Immature natural killer cell (primary cell): ENCODE measurements around the gene NPLOC4. TPM values are rescaled to one million over a fixed set of nuclear protein-coding genes. Genes with fewer than 3 reads are reported as not detected.

ENCODE experiments used
- DNase-seq, 3 donors: peaks; one replicate each; pipeline ENCODE4 v3.0.0; 2022; ENCODE audit warnings: mixed read lengths in 1 of 3
- H3K27ac Mint-ChIP-seq, 6 donors: one replicate each; pipeline ENCODE4 v1.8.0; 2020; ENCODE audit warnings: mixed read lengths in 6 of 6, mild to moderate bottlenecking in 5 of 6, inconsistent platforms in 4 of 6, moderate library complexity in 3 of 6
- H3K27me3 Mint-ChIP-seq, 3 donors: one replicate each; pipeline ENCODE4 v1.8.0; 2020 to 2021; ENCODE audit warnings: low read depth in 3 of 3, mild to moderate bottlenecking in 3 of 3, mixed read lengths in 3 of 3, moderate library complexity in 3 of 3, inconsistent platforms in 1 of 3
- H3K36me3 Mint-ChIP-seq, 3 donors: one replicate each; pipeline ENCODE4 v1.8.0; 2020; ENCODE audit warnings: mixed read lengths in 3 of 3, inconsistent platforms in 2 of 3, mild to moderate bottlenecking in 2 of 3
- H3K4me1 Mint-ChIP-seq, 2 donors: one replicate each; pipeline ENCODE4 v1.8.0; 2020; ENCODE audit warnings: inconsistent platforms in 2 of 2, mild to moderate bottlenecking in 2 of 2, mixed read lengths in 2 of 2, moderate library complexity in 1 of 2
- H3K4me3 Mint-ChIP-seq, 5 donors: one replicate each; pipeline ENCODE4 v1.8.0; 2020; ENCODE audit warnings: mild to moderate bottlenecking in 5 of 5, mixed read lengths in 5 of 5, inconsistent platforms in 3 of 5, moderate library complexity in 3 of 5
- H3K9me3 Mint-ChIP-seq, 6 donors: one replicate each; pipeline ENCODE4 v1.8.0; 2020; ENCODE audit warnings: mild to moderate bottlenecking in 6 of 6, mixed read lengths in 6 of 6, inconsistent platforms in 4 of 6, moderate library complexity in 3 of 6
- polyA plus RNA-seq, 3 donors: library from polyadenylated mRNA; unstranded; fragments of 300-500 nt; fragmentation: Illumina TruSeq; gene quantifications; one replicate each; pipeline ENCODE4 v1.2.3, GENCODE V29; 2021

Gene NPLOC4
- polyA plus RNA-seq, 3 donors from 2014 or later: 51.0 to 73.9 (median 60.3) TPM

DNA sequence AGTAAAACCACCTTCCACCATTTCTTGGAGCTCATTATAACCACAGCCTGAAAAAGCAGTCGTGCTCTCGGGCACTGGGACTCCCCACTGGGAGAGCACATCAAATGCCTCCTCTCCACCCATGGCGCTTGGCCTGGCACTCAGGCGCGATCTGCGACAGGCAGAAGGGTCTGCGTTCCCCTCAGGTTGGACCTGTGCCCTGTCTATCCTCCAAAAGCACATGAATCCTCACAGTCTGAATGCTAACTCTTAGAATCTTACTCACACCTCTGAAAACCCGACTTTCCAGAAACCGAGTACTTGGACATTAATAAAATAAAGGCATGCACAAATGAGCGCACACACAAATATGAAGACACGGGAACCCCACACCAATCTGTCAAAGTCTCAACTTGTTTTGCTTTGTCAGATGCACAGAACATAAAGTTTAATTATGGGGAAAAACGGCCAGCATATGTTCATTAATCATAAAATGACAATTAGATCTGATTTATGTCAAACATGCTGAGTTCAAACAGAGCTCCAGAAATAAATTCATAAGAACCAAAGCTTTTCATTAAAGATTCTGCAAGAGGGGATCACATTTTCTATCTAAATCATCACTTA lies 64.2 kb downstream of the NPLOC4 start:
- H3K36me3 Mint-ChIP-seq: peaks cover 4 to 30% (median 4%) of the 10 kb centered on the region in 3 donors
- no peaks in the 10 kb centered on the region for H3K9me3 Mint-ChIP-seq
- peak overlapping the region in 1 of 6 donors; percentile 34 for H3K27ac Mint-ChIP-seq
- peaks cover 0 to 1% (median 0%) of the 10 kb centered on the region in 3 donors for H3K27me3 Mint-ChIP-seq
- H3K4me3 Mint-ChIP-seq: no peak overlapping the region
- DNase-seq: no peak
- H3K4me1 Mint-ChIP-seq: peaks cover 4 to 6% of the 10 kb centered on the region in 2 donors

DNA sequence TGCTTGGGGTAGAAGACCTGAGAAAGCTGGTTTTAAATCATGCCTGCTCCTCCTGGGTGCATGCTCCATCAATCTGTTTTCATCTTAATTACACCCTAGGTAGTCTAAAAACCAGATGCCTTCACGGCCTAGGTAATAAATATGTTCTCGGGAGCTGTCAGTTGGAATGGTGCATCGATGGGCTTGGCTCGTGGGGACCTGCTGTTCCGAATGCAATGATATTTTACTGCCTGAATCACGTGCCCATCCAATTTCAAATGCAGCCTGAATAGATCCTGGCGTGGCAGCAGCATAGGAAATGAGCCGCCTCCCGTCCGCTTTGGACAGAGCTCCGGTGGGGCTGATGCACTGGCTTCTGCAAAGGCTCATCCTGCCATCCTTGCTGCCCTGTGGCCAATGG lies 65.9 kb downstream of the NPLOC4 start:
- no peak for DNase-seq
- Mint-ChIP-seq H3K4me1 (no peaks in the 10 kb centered on the region), H3K27ac (no peak overlapping the region), H3K4me3 (no peak overlapping the region), H3K36me3 (peaks cover 4 to 36% (median 7%) of the 10 kb centered on the region in 3 donors), H3K9me3 (no peaks in the 10 kb centered on the region), H3K27me3 (peaks cover 0 to 1% (median 0%) of the 10 kb centered on the region in 3 donors)

DNA sequence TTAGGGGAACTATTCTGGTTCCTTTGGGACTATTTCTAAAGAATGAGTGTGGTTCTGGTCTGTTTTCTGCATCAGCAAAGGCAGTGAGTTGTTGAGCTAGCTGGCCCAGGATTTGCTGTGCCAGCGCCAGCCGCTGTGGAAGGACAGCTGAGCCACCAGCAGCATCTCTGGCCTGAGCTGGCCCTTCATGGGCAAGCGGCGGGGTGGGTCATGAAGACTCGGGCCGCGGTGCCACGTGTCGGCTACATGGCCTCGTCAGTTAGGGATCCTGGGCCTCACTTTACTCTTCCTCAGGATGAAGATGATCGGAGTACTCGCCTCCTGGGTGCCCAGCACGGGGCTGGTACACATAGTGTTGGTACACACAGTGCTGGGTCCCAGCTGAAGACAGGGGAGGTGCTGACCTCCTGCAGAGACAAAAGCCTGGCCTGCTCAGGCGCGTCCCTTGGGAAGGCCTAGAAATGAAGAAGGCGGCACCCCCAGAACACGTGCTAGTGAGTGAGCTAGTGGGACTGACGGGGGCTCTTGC lies 66.9 kb downstream of the NPLOC4 start:
- H3K27ac Mint-ChIP-seq: no peak overlapping the region
- H3K4me3 Mint-ChIP-seq: no peak overlapping the region
- peaks cover 0 to 1% (median 0%) of the 10 kb centered on the region in 3 donors for H3K27me3 Mint-ChIP-seq
- H3K4me1 Mint-ChIP-seq: peaks cover 0 to 2% of the 10 kb centered on the region in 2 donors
- DNase-seq: no peak
- no peaks in the 10 kb centered on the region for H3K9me3 Mint-ChIP-seq
- H3K36me3 Mint-ChIP-seq: peaks cover 7 to 38% (median 9%) of the 10 kb centered on the region in 3 donors

DNA sequence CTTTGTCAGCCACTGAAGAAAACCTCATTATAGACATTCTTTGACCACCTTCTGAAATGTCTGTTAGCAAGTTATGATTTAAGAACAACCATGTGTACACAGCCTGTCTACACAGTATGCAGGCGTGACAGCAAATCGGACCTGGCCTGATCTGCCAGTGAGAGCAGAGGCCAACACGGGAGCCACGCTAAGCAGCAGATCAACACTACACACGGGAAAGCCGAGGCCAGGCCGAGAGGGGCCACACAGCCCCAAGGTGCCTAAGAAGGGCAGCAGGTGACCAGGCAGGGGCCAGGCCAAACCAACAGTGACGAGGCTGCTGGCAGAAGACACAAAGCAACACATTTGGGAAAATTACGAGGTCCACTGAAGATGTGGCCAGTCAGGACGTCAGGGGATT lies 68.5 kb downstream of the NPLOC4 start:
- no peak for DNase-seq
- Mint-ChIP-seq H3K36me3 (peaks cover 7 to 38% (median 9%) of the 10 kb centered on the region in 3 donors), H3K27me3 (peaks cover 0 to 1% (median 0%) of the 10 kb centered on the region in 3 donors), H3K27ac (no peak overlapping the region), H3K9me3 (no peaks in the 10 kb centered on the region), H3K4me1 (peaks cover 0 to 2% of the 10 kb centered on the region in 2 donors), H3K4me3 (no peak overlapping the region)

DNA sequence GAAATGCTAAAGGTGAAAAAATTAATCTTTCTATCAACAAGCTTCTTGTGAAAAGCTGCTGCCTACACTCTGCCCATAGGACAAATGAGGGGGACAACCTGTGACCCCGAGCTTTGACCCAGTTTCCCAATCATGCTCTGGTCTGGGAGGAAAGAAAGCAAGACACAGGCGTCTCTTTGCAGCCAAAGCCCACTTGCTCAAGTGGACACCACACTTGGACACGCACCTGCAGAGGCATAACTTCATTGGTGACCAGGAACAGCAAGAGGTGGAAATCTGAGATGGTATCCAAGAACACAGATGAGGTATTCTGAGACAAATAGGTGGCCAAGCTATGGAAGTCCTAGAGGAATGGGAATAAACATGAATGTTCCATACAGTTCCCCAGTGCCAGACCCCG lies 69.7 kb downstream of the NPLOC4 start:
- Mint-ChIP-seq H3K9me3 (no peaks in the 10 kb centered on the region), H3K27me3 (peaks cover 0 to 1% (median 0%) of the 10 kb centered on the region in 3 donors), H3K36me3 (peaks cover 7 to 42% (median 9%) of the 10 kb centered on the region in 3 donors), H3K27ac (no peak overlapping the region), H3K4me3 (no peak overlapping the region), H3K4me1 (peaks cover 0 to 2% of the 10 kb centered on the region in 2 donors)
- DNase-seq: no peak

DNA sequence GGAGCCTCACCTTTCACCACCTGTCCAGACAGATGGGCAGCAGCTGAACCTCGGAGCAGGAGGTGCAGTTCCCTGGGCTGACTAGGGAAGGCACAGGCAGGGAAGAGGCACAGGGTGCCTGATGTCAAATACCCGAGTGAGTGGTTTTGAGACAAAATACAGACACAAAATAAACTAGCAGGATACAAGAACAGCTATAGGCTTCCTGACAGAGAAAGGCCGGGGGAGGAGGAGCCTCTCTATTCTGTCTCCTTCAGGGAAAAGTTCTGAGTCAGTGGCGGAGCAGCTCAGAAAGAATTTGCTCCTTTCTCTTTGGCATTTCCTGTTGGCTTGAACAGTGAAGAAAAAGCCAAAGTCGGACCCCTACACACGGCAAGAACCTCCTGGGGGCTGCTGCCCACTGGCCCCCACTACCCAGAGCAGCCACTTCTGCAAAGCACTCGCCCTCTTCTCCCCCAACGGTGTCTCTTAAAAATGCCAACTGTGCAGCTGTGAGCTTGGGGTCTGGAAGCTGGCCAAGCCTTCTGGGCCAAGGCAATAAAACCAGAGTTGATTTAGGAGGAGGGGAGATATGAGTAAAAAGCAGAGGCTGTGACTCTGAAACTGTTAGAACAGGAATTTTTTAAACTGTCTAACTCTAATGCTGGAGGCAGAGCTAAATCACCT lies 70.3 kb downstream of the NPLOC4 start:
- DNase-seq: no peak

DNA sequence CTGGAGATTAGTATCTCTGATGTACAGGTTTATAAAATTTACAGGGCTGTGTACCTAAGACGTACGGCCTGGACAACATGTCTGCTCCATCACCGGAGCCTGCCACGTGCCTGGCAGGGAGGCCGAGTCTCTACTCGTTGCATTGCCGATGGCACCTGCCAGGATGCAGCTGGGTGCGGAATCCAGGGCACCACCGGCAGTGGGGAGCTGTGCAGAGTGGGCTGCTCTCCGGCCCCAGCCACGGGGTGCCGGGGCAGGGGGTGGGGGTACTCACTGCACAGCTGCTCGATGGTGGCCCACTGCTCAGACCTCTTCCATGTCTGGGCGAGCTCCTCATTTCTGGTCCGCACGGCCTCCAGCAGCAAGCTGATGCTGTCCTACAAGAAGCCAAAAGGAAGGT lies 71.7 kb downstream of the NPLOC4 start:
- Mint-ChIP-seq H3K27me3 (peaks cover 0 to 3% (median 0%) of the 10 kb centered on the region in 3 donors), H3K4me1 (peaks cover 0 to 2% of the 10 kb centered on the region in 2 donors), H3K4me3 (no peak overlapping the region), H3K36me3 (peaks cover 7 to 44% (median 12%) of the 10 kb centered on the region in 3 donors), H3K27ac (no peak overlapping the region), H3K9me3 (no peaks in the 10 kb centered on the region)
- DNase-seq: no peak

More for the DNA sequence above, 70.3 kb downstream of the NPLOC4 start:
- Mint-ChIP-seq H3K27ac (peak overlapping the region in 1 of 6 donors; percentile 8), H3K27me3 (peaks cover 0 to 1% (median 0%) of the 10 kb centered on the region in 3 donors), H3K4me1 (peaks cover 0 to 2% of the 10 kb centered on the region in 2 donors), H3K9me3 (no peaks in the 10 kb centered on the region), H3K4me3 (no peak overlapping the region), H3K36me3 (peaks cover 7 to 42% (median 9%) of the 10 kb centered on the region in 3 donors)

DNA sequence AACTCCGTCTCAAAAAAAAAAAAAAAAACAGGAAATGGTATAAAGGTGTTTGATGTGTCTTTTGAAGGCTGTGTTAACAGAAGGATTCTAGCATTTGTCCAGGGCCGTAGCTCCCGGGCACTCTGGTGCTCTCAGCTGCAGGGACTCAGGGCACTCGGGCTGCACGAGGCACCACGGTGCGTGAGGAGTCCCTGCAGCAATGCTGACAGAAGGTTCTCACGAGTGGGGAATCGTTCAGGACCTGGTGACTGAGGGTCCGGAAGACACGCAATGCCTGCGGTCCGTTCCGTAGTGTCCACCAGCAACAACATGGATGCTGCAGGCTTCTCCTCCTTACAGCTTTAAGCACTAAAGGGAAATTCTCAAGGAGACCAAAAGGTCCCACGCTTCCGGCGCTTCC lies 72.1 kb downstream of the NPLOC4 start:
- Mint-ChIP-seq H3K4me3 (no peak overlapping the region), H3K9me3 (no peaks in the 10 kb centered on the region), H3K27me3 (peaks cover 0 to 3% (median 0%) of the 10 kb centered on the region in 3 donors), H3K27ac (no peak overlapping the region), H3K36me3 (peaks cover 7 to 44% (median 12%) of the 10 kb centered on the region in 3 donors), H3K4me1 (peaks cover 0 to 2% of the 10 kb centered on the region in 2 donors)
- DNase-seq: no peak

DNA sequence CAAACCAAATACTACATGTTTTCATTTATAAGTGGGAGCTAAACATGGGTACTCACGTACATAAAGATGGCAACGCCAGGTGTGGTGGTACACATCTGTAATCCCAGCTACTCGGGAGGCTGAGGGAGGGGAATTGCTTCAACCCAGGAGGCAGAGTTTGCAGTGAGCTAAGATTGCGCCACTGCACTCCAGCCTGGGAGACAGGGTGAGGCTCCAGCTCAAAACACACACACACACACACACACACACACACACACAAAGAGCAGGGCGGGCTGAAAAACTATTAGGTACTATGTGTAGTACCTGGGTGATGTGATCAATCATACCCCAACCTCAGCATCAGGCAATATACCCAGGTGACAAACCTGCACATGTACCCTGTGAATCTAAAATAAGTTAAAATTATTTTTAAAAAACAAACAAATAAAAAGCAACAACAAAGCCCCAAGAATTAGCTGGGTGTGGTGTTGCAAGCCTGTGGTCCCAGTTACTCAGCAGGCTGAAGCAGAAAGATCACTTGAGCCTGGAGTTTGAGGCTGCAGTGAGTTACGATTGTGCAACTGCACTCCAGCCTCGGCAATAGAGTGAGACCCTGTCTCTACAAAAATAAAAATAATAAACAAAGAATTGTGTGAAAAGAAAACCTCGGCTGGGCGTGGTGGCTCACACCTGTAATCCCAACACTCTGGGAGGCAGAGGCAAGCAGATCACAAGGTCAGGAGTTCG lies 72.9 kb downstream of the NPLOC4 start:
- DNase-seq: no peak
- Mint-ChIP-seq H3K9me3 (no peaks in the 10 kb centered on the region), H3K27me3 (peaks cover 0 to 3% (median 0%) of the 10 kb centered on the region in 3 donors), H3K36me3 (peaks cover 7 to 44% (median 12%) of the 10 kb centered on the region in 3 donors), H3K27ac (no peak overlapping the region), H3K4me1 (peaks cover 0 to 2% of the 10 kb centered on the region in 2 donors), H3K4me3 (no peak overlapping the region)

DNA sequence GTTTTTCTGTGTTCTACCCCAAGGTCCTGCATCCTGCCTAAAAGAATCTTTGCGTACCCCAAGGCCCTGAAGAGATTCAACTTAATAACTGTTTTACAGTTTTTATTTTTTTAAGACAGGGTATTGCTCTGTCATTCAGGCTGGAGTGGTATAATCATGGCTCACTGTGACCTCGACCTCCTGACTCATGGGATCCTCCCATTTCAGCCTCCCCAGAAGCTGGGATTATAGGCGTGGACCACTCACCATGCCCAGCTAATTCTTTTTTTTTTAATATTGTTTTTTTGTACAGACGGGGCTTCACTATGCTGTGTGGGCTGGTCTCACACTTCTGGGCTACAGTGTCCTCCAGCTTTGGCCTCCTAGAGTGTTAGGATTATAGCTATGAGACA lies 75.4 kb downstream of the NPLOC4 start:
- H3K9me3 Mint-ChIP-seq: no peaks in the 10 kb centered on the region
- H3K27ac Mint-ChIP-seq: peak overlapping the region in 1 of 6 donors; percentile 2
- peaks cover 7 to 33% (median 12%) of the 10 kb centered on the region in 3 donors for H3K36me3 Mint-ChIP-seq
- H3K4me3 Mint-ChIP-seq: no peak overlapping the region
- no peak for DNase-seq
- H3K4me1 Mint-ChIP-seq: peaks cover 0 to 2% of the 10 kb centered on the region in 2 donors
- H3K27me3 Mint-ChIP-seq: peaks cover 0 to 1% (median 0%) of the 10 kb centered on the region in 3 donors

DNA sequence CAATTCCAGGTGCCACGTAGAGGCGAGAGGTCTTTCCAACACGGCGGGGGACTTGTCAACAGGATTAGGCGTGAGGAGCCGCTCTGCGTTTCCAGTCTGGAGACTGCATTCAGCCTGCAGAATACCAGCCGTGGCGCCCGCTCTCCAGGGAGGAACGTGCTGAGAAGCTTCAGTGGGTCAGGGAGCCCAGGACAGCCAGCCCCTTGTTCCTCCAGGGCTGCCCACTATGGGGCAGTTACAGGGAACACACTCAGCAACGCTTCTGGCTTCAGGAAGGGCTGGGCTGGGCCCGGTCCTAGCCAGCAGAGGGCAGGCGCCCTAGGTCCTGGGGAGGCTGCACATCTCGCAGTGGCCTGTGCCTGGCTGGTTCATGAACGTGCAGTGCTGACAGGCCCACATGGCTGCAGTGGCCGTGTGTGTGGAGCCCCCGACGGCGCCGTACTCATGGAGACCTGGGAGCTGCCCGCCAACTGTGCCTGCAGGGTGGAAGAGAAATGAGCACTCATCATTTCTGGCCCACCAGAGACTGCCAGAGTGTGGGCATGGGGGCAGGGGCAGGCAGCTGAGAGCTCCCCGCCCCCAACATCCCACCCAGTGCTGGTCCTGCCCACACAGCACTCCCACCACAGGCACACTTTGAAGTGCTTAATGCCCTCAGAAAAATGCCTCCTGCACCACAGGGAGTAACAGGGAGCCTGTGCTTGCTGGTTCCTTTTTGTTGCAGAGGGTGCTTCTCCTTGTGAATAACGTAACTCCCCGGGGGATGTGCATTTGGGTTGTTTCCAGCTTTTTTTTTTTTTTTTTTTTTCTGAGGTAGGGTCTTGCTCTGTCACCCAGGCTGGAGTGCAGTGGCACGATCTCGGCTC lies 77.7 kb downstream of the NPLOC4 start:
- no peak overlapping the region for H3K4me3 Mint-ChIP-seq
- H3K4me1 Mint-ChIP-seq: peaks cover 4 to 6% of the 10 kb centered on the region in 2 donors
- H3K36me3 Mint-ChIP-seq: peaks cover 4 to 19% (median 7%) of the 10 kb centered on the region in 3 donors

DNA sequence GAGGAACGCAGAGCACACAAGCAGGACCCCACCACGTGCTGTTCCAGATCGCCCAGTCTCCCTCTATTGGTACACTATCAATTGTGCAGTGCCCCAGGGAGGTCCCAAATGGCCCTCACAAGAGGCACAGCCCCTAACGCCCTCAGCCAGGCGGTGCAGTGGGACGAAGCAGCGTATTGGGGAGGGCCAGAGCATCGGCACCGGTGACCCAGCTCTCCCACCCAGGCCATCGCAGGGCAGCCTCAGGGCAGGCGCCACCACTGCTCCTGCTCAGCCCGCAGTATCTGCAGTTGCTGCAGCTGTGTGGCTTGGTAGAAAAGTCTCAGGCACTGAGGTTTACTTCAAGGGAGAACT lies 78.8 kb downstream of the NPLOC4 start:
- no peak overlapping the region for H3K27ac Mint-ChIP-seq
- no peak overlapping the region for H3K4me3 Mint-ChIP-seq
- H3K4me1 Mint-ChIP-seq: peaks cover 15 to 16% of the 10 kb centered on the region in 2 donors
- H3K27me3 Mint-ChIP-seq: peaks cover 0 to 5% (median 2%) of the 10 kb centered on the region in 3 donors
- DNase-seq: no peak
- no peaks in the 10 kb centered on the region for H3K9me3 Mint-ChIP-seq
- peaks cover 4 to 19% (median 7%) of the 10 kb centered on the region in 3 donors for H3K36me3 Mint-ChIP-seq

More for the DNA sequence above, 77.7 kb downstream of the NPLOC4 start:
- DNase-seq: no peak
- Mint-ChIP-seq H3K27me3 (peaks cover 0 to 2% (median 1%) of the 10 kb centered on the region in 3 donors), H3K27ac (no peak overlapping the region), H3K9me3 (no peaks in the 10 kb centered on the region)
